HG03103 (cell line): ENCODE measurements around the gene DYNLT2B.
"Not testable (repeated sequence)": the region's sequence is repeated elsewhere in the genome, so short reads cannot be mapped to it uniquely, and the experiment has no call there.

ENCODE experiments used
- ATAC-seq: cut with Tn5 transposase; IDR thresholded peaks from one replicate; pipeline ENCODE4 v1.9.1; 2021; ENCODE audit warnings: low read depth; ENCODE audit not compliant: unreplicated experiment

DYNLT2B gene

GRCh38 chr3:196327405-196327804 is 9.4 kb upstream of the DYNLT2B start:
- ATAC-seq: no peak

DNA sequence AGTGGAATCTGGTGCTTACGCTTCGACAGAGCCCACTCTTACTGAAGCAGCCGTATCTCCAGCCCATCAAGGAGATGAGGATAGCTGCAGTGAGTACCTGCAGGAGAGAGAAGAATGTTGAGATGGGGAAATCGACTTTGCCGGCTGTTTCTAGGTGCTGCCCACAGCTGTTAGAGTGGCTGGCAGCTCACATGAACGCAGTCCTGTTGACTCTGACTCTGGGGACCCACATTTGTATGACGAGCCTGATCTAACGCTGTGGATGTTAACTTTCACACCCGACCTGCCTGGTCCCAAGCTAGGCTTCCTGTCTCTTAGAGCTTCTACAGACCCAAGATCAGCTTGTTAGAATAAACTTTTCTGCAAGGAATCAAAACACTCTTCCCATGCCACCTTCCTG is 8.9 kb upstream of the DYNLT2B start:
- ATAC-seq: no peak

- no peak for ATAC-seq
Measured at GRCh38 chr3:196323691-196324090, 5.7 kb upstream of the DYNLT2B start.

DNA sequence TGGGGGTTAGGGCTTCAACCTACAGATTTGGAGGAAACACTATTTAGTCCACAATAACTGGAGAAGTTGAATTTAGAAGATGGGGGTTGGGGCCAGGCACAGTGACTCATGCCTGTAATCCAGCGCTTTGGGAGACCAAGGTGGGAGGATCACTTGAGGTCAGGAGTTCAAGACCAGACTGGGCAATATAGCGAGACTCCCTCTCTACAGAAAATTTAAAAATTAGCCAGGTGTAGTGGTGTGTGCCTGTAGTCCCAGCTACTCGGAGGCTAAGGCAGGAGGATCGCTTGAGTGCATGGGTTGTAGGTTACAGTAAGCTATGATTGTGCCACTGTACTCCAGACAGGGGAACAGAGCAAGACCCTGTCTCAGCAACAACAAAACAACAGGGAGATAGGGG is 5.0 kb upstream of the DYNLT2B start:
- ATAC-seq: no peak

DNA sequence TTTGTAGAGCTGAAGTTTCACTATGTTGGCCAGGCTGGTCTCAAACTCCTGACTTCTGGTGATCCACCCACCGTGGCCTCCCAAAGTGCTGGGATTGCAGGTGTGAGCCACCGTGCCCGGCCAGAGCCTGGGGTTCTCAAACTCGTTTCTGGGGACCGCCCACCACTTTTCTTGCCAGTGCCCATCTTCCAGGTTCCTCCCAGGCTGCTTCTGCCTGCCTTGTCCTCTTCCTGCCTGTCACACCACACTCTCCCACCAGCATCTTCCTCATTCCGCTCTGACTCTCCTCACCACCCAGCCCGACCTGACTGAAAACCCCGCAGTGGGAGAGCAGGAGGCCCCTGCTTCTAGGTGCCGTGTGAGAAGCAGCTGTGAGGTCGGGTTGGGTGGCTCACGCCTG is 3.1 kb upstream of the DYNLT2B start:
- ATAC-seq: no peak

- ATAC-seq: no peak
Measured at GRCh38 chr3:196320137-196320536, 2.1 kb upstream of the DYNLT2B start.

DNA sequence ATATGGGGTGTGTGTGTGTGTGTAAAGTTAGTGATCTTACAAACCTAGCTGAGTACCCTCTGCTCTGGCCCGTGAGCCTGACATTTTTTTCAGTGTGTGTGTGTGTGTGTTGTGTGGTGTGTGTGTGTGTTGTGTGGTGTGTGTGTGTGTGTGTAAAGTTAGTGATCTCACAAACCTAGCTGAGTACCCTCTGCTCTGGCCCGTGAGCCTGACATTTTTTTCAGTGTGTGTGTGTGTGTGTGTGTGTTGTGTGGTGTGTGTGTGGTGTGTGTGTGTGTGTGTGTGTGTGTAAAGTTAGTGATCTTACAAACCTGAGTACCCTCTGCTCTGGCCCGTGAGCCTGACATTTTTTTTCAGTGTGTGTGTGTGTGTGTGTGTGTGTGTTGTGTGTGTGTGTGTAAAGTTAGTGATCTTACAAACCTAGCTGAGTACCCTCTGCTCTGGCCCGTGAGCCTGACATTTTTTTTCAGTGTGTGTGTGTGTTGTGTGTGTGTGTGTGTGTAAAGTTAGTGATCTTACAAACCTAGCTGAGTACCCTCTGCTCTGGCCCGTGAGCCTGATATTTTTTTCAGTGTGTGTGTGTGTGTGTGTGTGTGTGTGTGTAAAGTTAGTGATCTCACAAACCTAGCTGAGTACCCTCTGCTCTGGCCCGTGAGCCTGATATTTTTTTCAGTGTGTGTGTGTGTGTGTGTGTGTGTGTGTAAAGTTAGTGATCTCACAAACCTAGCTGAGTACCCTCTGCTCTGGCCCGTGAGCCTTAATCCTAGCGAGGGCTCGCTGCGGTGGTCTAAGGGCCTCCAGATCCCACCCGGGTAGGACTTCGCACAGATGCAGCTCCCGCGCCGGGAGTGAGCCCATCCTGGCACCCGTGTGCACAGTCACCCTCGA is 997 bp downstream of the DYNLT2B start:
- not testable (repeated sequence) for ATAC-seq

- ATAC-seq: no peak
Measured at GRCh38 chr3:196315821-196316220, 2.2 kb downstream of the DYNLT2B start.

DNA sequence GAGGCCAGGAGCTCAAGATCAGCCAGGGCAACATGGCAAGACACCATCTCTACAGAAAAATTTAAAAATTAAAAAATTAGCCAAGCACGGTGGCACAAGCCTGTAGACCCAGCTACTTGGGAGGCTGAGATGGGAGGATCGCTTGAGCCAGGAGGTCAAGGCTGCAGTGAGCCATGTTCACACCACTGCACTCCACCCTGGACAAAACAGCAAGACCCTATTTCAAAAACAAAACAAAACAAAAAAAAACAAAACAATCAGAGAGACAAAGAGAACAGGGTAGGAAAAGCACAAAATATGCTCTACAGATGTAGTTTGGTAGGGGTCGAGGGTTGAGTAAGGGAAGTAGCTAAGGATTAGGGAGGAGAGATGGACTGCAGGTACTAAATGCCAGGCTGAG is 3.4 kb downstream of the DYNLT2B start:
- no peak for ATAC-seq

DNA sequence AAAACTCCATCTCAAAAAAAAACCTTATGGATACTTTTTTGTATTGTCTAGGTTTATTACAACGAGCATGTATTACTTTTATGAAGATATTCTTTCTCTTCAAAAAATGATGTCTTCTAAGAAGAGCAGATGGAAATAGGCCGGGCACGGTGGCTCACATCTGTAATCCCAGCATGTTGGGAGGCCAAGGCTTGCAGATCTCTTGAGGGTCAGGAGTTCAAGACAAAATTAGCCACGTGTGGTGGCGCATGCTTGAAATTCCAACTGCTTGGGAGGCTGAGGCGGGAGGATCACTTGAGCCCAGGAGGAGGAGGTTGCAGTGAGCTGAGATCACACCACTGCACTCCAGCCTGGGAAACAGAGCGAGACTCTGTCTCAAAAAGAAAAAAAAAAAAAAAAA is 4.0 kb downstream of the DYNLT2B start:
- ATAC-seq: not testable (repeated sequence)

GRCh38 chr3:196302960-196303359 is 15.1 kb downstream of the DYNLT2B start:
- not testable (repeated sequence) for ATAC-seq

GRCh38 chr3:196302551-196302950 is 15.5 kb downstream of the DYNLT2B start:
- ATAC-seq: not testable (repeated sequence)

GRCh38 chr3:196298521-196298920 is 19.5 kb downstream of the DYNLT2B start:
- no peak for ATAC-seq

DNA sequence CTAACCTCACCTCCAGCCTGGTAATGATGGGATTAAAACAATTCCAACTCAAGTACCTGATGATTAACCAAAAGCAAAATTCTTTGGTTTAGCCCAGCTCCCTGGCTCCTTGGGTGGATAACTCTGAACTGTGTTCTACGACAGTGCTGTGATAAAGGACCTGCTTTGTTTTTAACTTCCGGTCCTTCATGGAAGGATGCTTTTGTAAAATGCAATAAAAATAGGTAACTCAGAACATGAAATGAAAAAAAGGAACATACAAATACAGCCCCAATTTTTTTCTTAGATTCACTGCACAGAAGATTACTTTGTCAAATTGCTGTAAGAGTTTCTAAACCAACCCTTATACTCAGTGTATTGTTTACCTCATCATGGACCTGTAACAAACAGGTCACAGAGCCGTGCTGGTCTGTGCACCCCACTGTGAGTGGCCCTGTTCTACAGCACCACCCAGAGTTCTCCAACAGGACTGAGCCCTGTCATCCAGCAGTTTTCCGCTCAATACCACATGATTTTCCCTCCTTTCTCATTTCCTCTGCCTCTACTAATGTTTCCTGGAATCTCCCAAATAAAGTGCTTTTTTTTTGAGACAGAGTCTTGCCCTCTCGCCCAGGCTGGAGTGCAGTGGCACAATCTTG is 25.6 kb downstream of the DYNLT2B start:
- ATAC-seq: no peak

DNA sequence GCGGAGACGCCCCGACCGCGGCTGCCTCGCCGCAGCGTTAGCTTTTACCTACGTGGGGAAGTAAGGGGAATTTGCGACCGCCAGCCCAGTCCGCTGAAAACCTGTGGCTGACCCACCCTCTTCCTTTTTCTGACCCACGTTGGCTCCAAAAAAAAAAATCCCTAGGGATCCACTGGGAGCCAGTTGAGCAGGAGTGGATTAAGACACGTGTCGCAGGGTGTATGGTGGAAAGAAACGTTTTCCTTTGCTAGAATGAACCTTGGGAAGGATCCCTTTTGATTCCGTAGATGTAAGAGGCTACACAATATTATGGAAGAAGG is 29.9 kb downstream of the DYNLT2B start:
- ATAC-seq: peak; percentile 19

- peak; percentile 78 for ATAC-seq
Measured at GRCh38 chr3:196287440-196288140, 30.4 kb downstream of the DYNLT2B start, which contains the start of gene PCYT1A. PCYT1A (minus strand) TSS chr3:196287726; CDS start chr3:196270531, 17,195 bp downstream.

GRCh38 chr3:196287090-196287439 is 31.0 kb downstream of the DYNLT2B start:
- peak; percentile 10 for ATAC-seq

DNA sequence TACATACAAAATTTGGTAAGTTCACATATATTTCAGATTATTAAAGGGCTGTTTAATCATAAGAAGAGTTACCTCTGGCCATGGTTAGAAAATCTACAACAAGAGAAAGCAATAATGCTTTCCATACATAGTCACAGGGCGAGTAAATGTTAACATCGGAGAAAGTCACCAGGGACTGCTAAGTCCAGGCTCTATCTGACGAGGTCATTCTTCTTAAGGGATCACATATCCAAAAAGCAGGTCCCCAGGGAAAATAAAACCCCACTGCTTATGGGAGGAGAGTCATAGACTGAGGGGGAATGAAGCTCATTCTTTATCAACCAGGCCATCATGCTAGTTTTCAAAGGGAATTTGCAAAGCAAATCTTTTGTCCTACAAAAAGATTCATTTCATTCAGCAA is 33.6 kb downstream of the DYNLT2B start:
- ATAC-seq: no peak

DNA sequence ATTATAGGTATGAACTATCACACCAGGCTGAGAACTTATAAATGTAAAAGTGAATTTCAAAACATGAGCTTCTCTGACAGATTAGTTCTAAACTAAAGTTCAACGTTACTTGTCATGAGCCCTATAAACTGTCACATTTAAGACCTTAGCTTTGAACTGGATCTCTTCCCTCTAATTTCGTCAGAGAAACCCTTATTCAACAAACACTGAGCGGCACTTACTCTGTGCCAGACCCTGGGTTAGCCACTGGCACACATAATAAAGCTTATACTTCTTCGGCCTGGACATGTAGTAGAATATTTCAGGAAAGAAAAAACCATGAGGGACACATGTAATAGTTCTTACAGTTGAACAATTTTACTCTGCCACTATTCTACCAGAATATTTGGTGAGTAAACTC is 36.1 kb downstream of the DYNLT2B start:
- no peak for ATAC-seq

GRCh38 chr3:196280689-196281440 is 37.2 kb downstream of the DYNLT2B start:
- ATAC-seq: no peak

- no peak for ATAC-seq
Measured at GRCh38 chr3:196275126-196275525, 42.9 kb downstream of the DYNLT2B start.
